HG03175 (cell line): ENCODE measurements around the gene TRAFD1.

Experiments used
- ATAC-seq: cut with Tn5 transposase; IDR thresholded peaks from one replicate; pipeline ENCODE4 v1.9.1; 2021; ENCODE audit warnings: mild to moderate bottlenecking, moderate library complexity; ENCODE audit not compliant: unreplicated experiment

TRAFD1 gene

GRCh38 chr12:112172556-112173324, 47.4 kb downstream of the TRAFD1 start:
- no peak for ATAC-seq

GRCh38 chr12:112175361-112176155, 50.2 kb downstream of the TRAFD1 start:
- ATAC-seq: no peak

- ATAC-seq: no peak
These were observed 51.1 kb downstream of the TRAFD1 start for GRCh38 chr12:112176321-112177010.

- ATAC-seq: no peak
These were observed 53.4 kb downstream of the TRAFD1 start for GRCh38 chr12:112178796-112179195.

- ATAC-seq: no peak
These were observed 54.0 kb downstream of the TRAFD1 start for GRCh38 chr12:112179341-112179740.

GRCh38 chr12:112179916-112180315, 54.6 kb downstream of the TRAFD1 start:
- ATAC-seq: no peak

GRCh38 chr12:112180422-112180821, 55.1 kb downstream of the TRAFD1 start:
- no peak for ATAC-seq

GRCh38 chr12:112182499-112182898, 57.1 kb downstream of the TRAFD1 start:
- no peak for ATAC-seq

GRCh38 chr12:112183141-112184021, 58.0 kb downstream of the TRAFD1 start:
- no peak for ATAC-seq

- no peak for ATAC-seq
These were observed 58.9 kb downstream of the TRAFD1 start for GRCh38 chr12:112184056-112184887.

- no peak for ATAC-seq
These were observed 59.9 kb downstream of the TRAFD1 start for GRCh38 chr12:112185093-112185923.

GRCh38 chr12:112188130-112188830, 62.9 kb downstream of the TRAFD1 start:
- no peak for ATAC-seq

- ATAC-seq: no peak
These were observed 65.1 kb downstream of the TRAFD1 start for GRCh38 chr12:112190231-112191025.

GRCh38 chr12:112191201-112191600, 65.8 kb downstream of the TRAFD1 start:
- no peak for ATAC-seq

- ATAC-seq: no peak
These were observed 66.5 kb downstream of the TRAFD1 start for GRCh38 chr12:112191840-112192321.

- no peak for ATAC-seq
These were observed 67.1 kb downstream of the TRAFD1 start for GRCh38 chr12:112192475-112192874.

- no peak for ATAC-seq
These were observed 69.4 kb downstream of the TRAFD1 start for GRCh38 chr12:112194601-112195247.
